Immature natural killer cell (primary cell): ENCODE results near the gene DIAPH2. TPM values are rescaled to one million over a fixed set of nuclear protein-coding genes. Genes with fewer than 3 reads are reported as not detected.

ENCODE experiments used
- DNase-seq, 3 donors: peaks; one replicate each; pipeline ENCODE4 v3.0.0; 2022; ENCODE audit warnings: mixed read lengths in 1 of 3
- H3K27ac Mint-ChIP-seq, 6 donors: one replicate each; pipeline ENCODE4 v1.8.0; 2020; ENCODE audit warnings: mixed read lengths in 6 of 6, mild to moderate bottlenecking in 5 of 6, inconsistent platforms in 4 of 6, moderate library complexity in 3 of 6
- H3K27me3 Mint-ChIP-seq, 3 donors: one replicate each; pipeline ENCODE4 v1.8.0; 2020 to 2021; ENCODE audit warnings: low read depth in 3 of 3, mild to moderate bottlenecking in 3 of 3, mixed read lengths in 3 of 3, moderate library complexity in 3 of 3, inconsistent platforms in 1 of 3
- H3K36me3 Mint-ChIP-seq, 3 donors: one replicate each; pipeline ENCODE4 v1.8.0; 2020; ENCODE audit warnings: mixed read lengths in 3 of 3, inconsistent platforms in 2 of 3, mild to moderate bottlenecking in 2 of 3
- H3K4me1 Mint-ChIP-seq, 2 donors: one replicate each; pipeline ENCODE4 v1.8.0; 2020; ENCODE audit warnings: inconsistent platforms in 2 of 2, mild to moderate bottlenecking in 2 of 2, mixed read lengths in 2 of 2, moderate library complexity in 1 of 2
- H3K4me3 Mint-ChIP-seq, 5 donors: one replicate each; pipeline ENCODE4 v1.8.0; 2020; ENCODE audit warnings: mild to moderate bottlenecking in 5 of 5, mixed read lengths in 5 of 5, inconsistent platforms in 3 of 5, moderate library complexity in 3 of 5
- H3K9me3 Mint-ChIP-seq, 6 donors: one replicate each; pipeline ENCODE4 v1.8.0; 2020; ENCODE audit warnings: mild to moderate bottlenecking in 6 of 6, mixed read lengths in 6 of 6, inconsistent platforms in 4 of 6, moderate library complexity in 3 of 6
- polyA plus RNA-seq, 3 donors: library from polyadenylated mRNA; unstranded; fragments of 300-500 nt; fragmentation: Illumina TruSeq; gene quantifications; one replicate each; pipeline ENCODE4 v1.2.3, GENCODE V29; 2021

The DIAPH2 gene
- polyA plus RNA-seq, 3 donors from 2014 or later, result 5.5 to 10.9 (median 9.6) TPM

- Mint-ChIP-seq H3K4me1 (peaks cover 7 to 18% of the 10 kb centered on the region in 2 donors), H3K4me3 (no peak overlapping the region), H3K27ac (no peak overlapping the region), H3K27me3 (peaks cover 0 to 12% (median 2%) of the 10 kb centered on the region in 3 donors), H3K36me3 (no peaks in the 10 kb centered on the region), H3K9me3 (no peaks in the 10 kb centered on the region)
- no peak for DNase-seq
Observed at GRCh38 chrX:97159916-97160800, 475.5 kb downstream of the DIAPH2 start.

- H3K27ac Mint-ChIP-seq, result no peak overlapping the region
- no peak for DNase-seq
- H3K4me3 Mint-ChIP-seq, result no peak overlapping the region
- peaks cover 0 to 15% (median 2%) of the 10 kb centered on the region in 3 donors for H3K27me3 Mint-ChIP-seq
- peaks cover 0 to 3% of the 10 kb centered on the region in 2 donors for H3K4me1 Mint-ChIP-seq
- peaks cover 0 to 2% (median 0%) of the 10 kb centered on the region in 6 donors for H3K9me3 Mint-ChIP-seq
- no peaks in the 10 kb centered on the region for H3K36me3 Mint-ChIP-seq
Observed at GRCh38 chrX:97167333-97167732, 482.7 kb downstream of the DIAPH2 start.

- Mint-ChIP-seq H3K4me3 (no peak overlapping the region), H3K9me3 (peaks cover 0 to 2% (median 0%) of the 10 kb centered on the region in 6 donors), H3K27me3 (peaks cover 0 to 6% (median 4%) of the 10 kb centered on the region in 3 donors), H3K27ac (no peak overlapping the region), H3K4me1 (peaks cover 0 to 3% of the 10 kb centered on the region in 2 donors), H3K36me3 (peaks cover 0 to 3% (median 0%) of the 10 kb centered on the region in 3 donors)
- no peak for DNase-seq
Observed at GRCh38 chrX:97168646-97169045, 484.0 kb downstream of the DIAPH2 start.

GRCh38 chrX:97175147-97175546 lies 490.5 kb downstream of the DIAPH2 start:
- peaks cover 0 to 3% (median 0%) of the 10 kb centered on the region in 3 donors for H3K36me3 Mint-ChIP-seq
- no peak overlapping the region for H3K27ac Mint-ChIP-seq
- H3K27me3 Mint-ChIP-seq, result peaks cover 0 to 5% (median 4%) of the 10 kb centered on the region in 3 donors
- peaks cover 0 to under 1% of the 10 kb centered on the region in 2 donors for H3K4me1 Mint-ChIP-seq
- no peaks in the 10 kb centered on the region for H3K9me3 Mint-ChIP-seq
- no peak for DNase-seq
- H3K4me3 Mint-ChIP-seq, result no peak overlapping the region

- H3K36me3 Mint-ChIP-seq, result no peaks in the 10 kb centered on the region
- no peaks in the 10 kb centered on the region for H3K9me3 Mint-ChIP-seq
- H3K4me1 Mint-ChIP-seq, result no peaks in the 10 kb centered on the region
- H3K27me3 Mint-ChIP-seq, result peaks cover 0 to 3% (median 0%) of the 10 kb centered on the region in 3 donors
- no peak overlapping the region for H3K27ac Mint-ChIP-seq
- DNase-seq, result no peak
- no peak overlapping the region for H3K4me3 Mint-ChIP-seq
Observed at GRCh38 chrX:97189668-97190067, 505.0 kb downstream of the DIAPH2 start.

- H3K27me3 Mint-ChIP-seq, result peaks cover 0 to 2% (median 1%) of the 10 kb centered on the region in 3 donors
- no peaks in the 10 kb centered on the region for H3K36me3 Mint-ChIP-seq
- DNase-seq, result no peak
- H3K4me3 Mint-ChIP-seq, result no peak overlapping the region
- peaks cover 0 to 5% (median 0%) of the 10 kb centered on the region in 6 donors for H3K9me3 Mint-ChIP-seq
- no peaks in the 10 kb centered on the region for H3K4me1 Mint-ChIP-seq
- no peak overlapping the region for H3K27ac Mint-ChIP-seq
Observed at GRCh38 chrX:97199501-97199900, 514.9 kb downstream of the DIAPH2 start.

- Mint-ChIP-seq H3K9me3 (peaks cover 0 to 5% (median 0%) of the 10 kb centered on the region in 6 donors), H3K36me3 (no peaks in the 10 kb centered on the region), H3K4me3 (no peak overlapping the region), H3K4me1 (no peaks in the 10 kb centered on the region), H3K27ac (no peak overlapping the region), H3K27me3 (peaks cover 0 to 2% (median 1%) of the 10 kb centered on the region in 3 donors)
- no peak for DNase-seq
Observed at GRCh38 chrX:97200454-97200853, 515.8 kb downstream of the DIAPH2 start.

GRCh38 chrX:97210501-97210900 lies 525.9 kb downstream of the DIAPH2 start:
- Mint-ChIP-seq H3K4me1 (no peaks in the 10 kb centered on the region), H3K4me3 (no peak overlapping the region), H3K27me3 (peaks cover 0 to 2% (median 0%) of the 10 kb centered on the region in 3 donors), H3K36me3 (no peaks in the 10 kb centered on the region), H3K9me3 (no peaks in the 10 kb centered on the region), H3K27ac (no peak overlapping the region)
- no peak for DNase-seq

GRCh38 chrX:97211070-97211469 lies 526.4 kb downstream of the DIAPH2 start:
- Mint-ChIP-seq H3K9me3 (no peaks in the 10 kb centered on the region), H3K4me3 (no peak overlapping the region), H3K27ac (no peak overlapping the region), H3K36me3 (no peaks in the 10 kb centered on the region), H3K4me1 (no peaks in the 10 kb centered on the region), H3K27me3 (peaks cover 0 to 2% (median 0%) of the 10 kb centered on the region in 3 donors)
- DNase-seq, result no peak

GRCh38 chrX:97215186-97215585 lies 530.5 kb downstream of the DIAPH2 start:
- Mint-ChIP-seq H3K4me3 (no peak overlapping the region), H3K4me1 (no peaks in the 10 kb centered on the region), H3K27ac (no peak overlapping the region), H3K36me3 (no peaks in the 10 kb centered on the region), H3K27me3 (peaks cover 0 to 2% (median 0%) of the 10 kb centered on the region in 3 donors), H3K9me3 (no peaks in the 10 kb centered on the region)
- no peak for DNase-seq

- DNase-seq, result no peak
- Mint-ChIP-seq H3K4me1 (no peaks in the 10 kb centered on the region), H3K27me3 (peaks cover 0 to 4% (median 2%) of the 10 kb centered on the region in 3 donors), H3K9me3 (no peaks in the 10 kb centered on the region), H3K4me3 (no peak overlapping the region), H3K36me3 (no peaks in the 10 kb centered on the region), H3K27ac (no peak overlapping the region)
Observed at GRCh38 chrX:97224148-97224547, 539.5 kb downstream of the DIAPH2 start.

- no peak overlapping the region for H3K27ac Mint-ChIP-seq
- H3K4me3 Mint-ChIP-seq, result no peak overlapping the region
- no peaks in the 10 kb centered on the region for H3K36me3 Mint-ChIP-seq
- DNase-seq, result no peak
- H3K9me3 Mint-ChIP-seq, result peaks cover 0 to 2% (median 0%) of the 10 kb centered on the region in 6 donors
- peaks cover 0 to 4% (median 3%) of the 10 kb centered on the region in 3 donors for H3K27me3 Mint-ChIP-seq
- H3K4me1 Mint-ChIP-seq, result no peaks in the 10 kb centered on the region
Observed at GRCh38 chrX:97229318-97229717, 544.7 kb downstream of the DIAPH2 start.

GRCh38 chrX:97230948-97231347 lies 546.3 kb downstream of the DIAPH2 start:
- Mint-ChIP-seq H3K4me1 (no peaks in the 10 kb centered on the region), H3K9me3 (peaks cover 0 to 2% (median 0%) of the 10 kb centered on the region in 6 donors), H3K36me3 (peaks cover 0 to 4% (median 0%) of the 10 kb centered on the region in 3 donors), H3K27ac (no peak overlapping the region), H3K4me3 (no peak overlapping the region), H3K27me3 (peaks cover 0 to 3% (median under 1%) of the 10 kb centered on the region in 3 donors)
- DNase-seq, result no peak

GRCh38 chrX:97234471-97235081 lies 549.9 kb downstream of the DIAPH2 start:
- no peaks in the 10 kb centered on the region for H3K4me1 Mint-ChIP-seq
- no peak for DNase-seq
- peaks cover 0 to 4% (median 0%) of the 10 kb centered on the region in 3 donors for H3K36me3 Mint-ChIP-seq
- peaks cover 0 to 2% (median 0%) of the 10 kb centered on the region in 6 donors for H3K9me3 Mint-ChIP-seq
- H3K27ac Mint-ChIP-seq, result no peak overlapping the region
- H3K4me3 Mint-ChIP-seq, result no peak overlapping the region
- H3K27me3 Mint-ChIP-seq, result peaks cover 0 to 1% (median 0%) of the 10 kb centered on the region in 3 donors
